ENCODE data around the gene C12orf57. TPM values are rescaled to one million over a fixed set of nuclear protein-coding genes. Genes with fewer than 3 reads are reported as not detected.

Gene C12orf57
- polyA plus RNA-seq, 1 donor from 2014 or later: 500 TPM

DNA sequence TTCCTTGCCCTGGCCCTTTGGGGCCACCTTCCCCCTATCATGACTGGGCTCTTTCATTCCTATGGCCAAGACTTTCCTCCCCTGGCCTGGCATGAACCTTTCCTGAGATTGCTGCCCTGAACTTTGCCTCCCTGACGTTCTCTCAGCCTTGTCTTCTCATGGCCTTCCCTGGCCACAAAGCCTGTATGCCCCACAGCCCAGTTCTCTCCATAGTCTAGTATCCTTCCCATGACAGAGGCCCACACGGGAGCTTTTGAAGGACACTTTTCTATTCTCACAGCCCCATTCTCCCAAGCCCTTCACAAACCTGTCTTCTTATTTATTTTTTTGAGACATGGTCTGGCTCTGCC lies 4.7 kb upstream of the C12orf57 start:
- TF ChIP-seq TAF1 (IDR thresholded peaks at IDR 0.05; ENCODE audit: low read depth): no peak
- TF ChIP-seq SMC3 (conservative IDR thresholded peaks at IDR 0.05; ENCODE audit: poor library complexity): no peak
- TF ChIP-seq RAD21 (conservative IDR thresholded peaks at IDR 0.05): no peak
- no peak for TF ChIP-seq EP300 (conservative IDR thresholded peaks at IDR 0.05; ENCODE audit: poor library complexity, severe bottlenecking)
- no peak for TF ChIP-seq MXI1 (conservative IDR thresholded peaks at IDR 0.05; ENCODE audit: poor library complexity, severe bottlenecking)
- TF ChIP-seq EZH2 (IDR thresholded peaks at IDR 0.05; ENCODE audit: borderline replicate concordance, insufficient read depth, low read length, poor library complexity, severe bottlenecking): no peak
- TF ChIP-seq, protein P1, sequence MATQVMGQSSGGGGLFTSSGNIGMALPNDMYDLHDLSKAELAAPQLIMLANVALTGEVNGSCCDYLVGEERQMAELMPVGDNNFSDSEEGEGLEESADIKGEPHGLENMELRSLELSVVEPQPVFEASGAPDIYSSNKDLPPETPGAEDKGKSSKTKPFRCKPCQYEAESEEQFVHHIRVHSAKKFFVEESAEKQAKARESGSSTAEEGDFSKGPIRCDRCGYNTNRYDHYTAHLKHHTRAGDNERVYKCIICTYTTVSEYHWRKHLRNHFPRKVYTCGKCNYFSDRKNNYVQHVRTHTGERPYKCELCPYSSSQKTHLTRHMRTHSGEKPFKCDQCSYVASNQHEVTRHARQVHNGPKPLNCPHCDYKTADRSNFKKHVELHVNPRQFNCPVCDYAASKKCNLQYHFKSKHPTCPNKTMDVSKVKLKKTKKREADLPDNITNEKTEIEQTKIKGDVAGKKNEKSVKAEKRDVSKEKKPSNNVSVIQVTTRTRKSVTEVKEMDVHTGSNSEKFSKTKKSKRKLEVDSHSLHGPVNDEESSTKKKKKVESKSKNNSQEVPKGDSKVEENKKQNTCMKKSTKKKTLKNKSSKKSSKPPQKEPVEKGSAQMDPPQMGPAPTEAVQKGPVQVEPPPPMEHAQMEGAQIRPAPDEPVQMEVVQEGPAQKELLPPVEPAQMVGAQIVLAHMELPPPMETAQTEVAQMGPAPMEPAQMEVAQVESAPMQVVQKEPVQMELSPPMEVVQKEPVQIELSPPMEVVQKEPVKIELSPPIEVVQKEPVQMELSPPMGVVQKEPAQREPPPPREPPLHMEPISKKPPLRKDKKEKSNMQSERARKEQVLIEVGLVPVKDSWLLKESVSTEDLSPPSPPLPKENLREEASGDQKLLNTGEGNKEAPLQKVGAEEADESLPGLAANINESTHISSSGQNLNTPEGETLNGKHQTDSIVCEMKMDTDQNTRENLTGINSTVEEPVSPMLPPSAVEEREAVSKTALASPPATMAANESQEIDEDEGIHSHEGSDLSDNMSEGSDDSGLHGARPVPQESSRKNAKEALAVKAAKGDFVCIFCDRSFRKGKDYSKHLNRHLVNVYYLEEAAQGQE (IDR thresholded peaks at IDR 0.05; ENCODE audit: borderline replicate concordance): no peak
- TF ChIP-seq, protein P2, sequence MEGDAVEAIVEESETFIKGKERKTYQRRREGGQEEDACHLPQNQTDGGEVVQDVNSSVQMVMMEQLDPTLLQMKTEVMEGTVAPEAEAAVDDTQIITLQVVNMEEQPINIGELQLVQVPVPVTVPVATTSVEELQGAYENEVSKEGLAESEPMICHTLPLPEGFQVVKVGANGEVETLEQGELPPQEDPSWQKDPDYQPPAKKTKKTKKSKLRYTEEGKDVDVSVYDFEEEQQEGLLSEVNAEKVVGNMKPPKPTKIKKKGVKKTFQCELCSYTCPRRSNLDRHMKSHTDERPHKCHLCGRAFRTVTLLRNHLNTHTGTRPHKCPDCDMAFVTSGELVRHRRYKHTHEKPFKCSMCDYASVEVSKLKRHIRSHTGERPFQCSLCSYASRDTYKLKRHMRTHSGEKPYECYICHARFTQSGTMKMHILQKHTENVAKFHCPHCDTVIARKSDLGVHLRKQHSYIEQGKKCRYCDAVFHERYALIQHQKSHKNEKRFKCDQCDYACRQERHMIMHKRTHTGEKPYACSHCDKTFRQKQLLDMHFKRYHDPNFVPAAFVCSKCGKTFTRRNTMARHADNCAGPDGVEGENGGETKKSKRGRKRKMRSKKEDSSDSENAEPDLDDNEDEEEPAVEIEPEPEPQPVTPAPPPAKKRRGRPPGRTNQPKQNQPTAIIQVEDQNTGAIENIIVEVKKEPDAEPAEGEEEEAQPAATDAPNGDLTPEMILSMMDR (IDR thresholded peaks at IDR 0.05; ENCODE audit: poor library complexity, severe bottlenecking): no peak
- Histone ChIP-seq H3F3A (ENCODE audit: insufficient read depth, low read length, poor library complexity, severe bottlenecking) (peaks cover 7% of the 10 kb centered on the region), H3K4me2 (ENCODE audit: low read length) (no peak overlapping the region), H3K9me3 (ENCODE audit: low read length) (no peaks in the 10 kb centered on the region), H3K4me3 (ENCODE audit: low read length) (no peak overlapping the region), H4K20me1 (ENCODE audit: insufficient read depth) (no peaks in the 10 kb centered on the region), H3K79me2 (replicated peaks; ENCODE audit: insufficient read depth, low read length) (peaks cover 4% of the 10 kb centered on the region), H3K36me3 (ENCODE audit: insufficient read depth, low read length) (peaks cover 4% of the 10 kb centered on the region), H3K27me3 (ENCODE audit: insufficient read depth, low read depth, low read length) (no peaks in the 10 kb centered on the region), H3K9me2 (ENCODE audit: insufficient read depth, low read length) (no peaks in the 10 kb centered on the region), H3K27ac (ENCODE audit: low read length) (no peak overlapping the region), H3K9ac (ENCODE audit: low read length) (no peak overlapping the region), H2AFZ (ENCODE audit: low read depth, low read length) (no peak overlapping the region)

DNA sequence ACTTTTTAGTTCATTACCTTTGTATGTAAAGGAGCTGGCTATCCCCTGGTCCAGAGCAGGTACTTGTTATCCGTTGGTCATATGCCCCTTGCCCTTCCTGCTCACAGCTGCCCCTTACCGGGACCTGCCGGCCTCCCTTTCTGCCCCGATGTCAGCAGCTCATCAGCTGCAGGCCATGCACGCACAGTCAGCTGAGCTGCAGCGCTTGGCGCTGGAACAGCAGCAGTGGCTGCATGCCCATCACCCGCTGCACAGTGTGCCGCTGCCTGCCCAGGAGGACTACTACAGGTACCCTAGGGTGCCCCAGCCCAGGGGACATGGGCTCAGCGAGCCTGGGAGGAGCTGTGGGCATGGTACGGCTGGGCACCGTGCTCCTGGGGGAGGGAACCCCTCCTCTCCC lies 2.6 kb upstream of the C12orf57 start:
- Histone ChIP-seq H3K4me3 (ENCODE audit: low read length) (no peak overlapping the region), H3K9me2 (ENCODE audit: insufficient read depth, low read length) (no peaks in the 10 kb centered on the region), H4K20me1 (ENCODE audit: insufficient read depth) (no peaks in the 10 kb centered on the region), H3K27ac (ENCODE audit: low read length) (no peak overlapping the region), H3K27me3 (ENCODE audit: insufficient read depth, low read depth, low read length) (no peaks in the 10 kb centered on the region), H3K79me2 (replicated peaks; ENCODE audit: insufficient read depth, low read length) (no peaks in the 10 kb centered on the region), H3F3A (ENCODE audit: insufficient read depth, low read length, poor library complexity, severe bottlenecking) (peaks cover 7% of the 10 kb centered on the region), H3K36me3 (ENCODE audit: insufficient read depth, low read length) (no peaks in the 10 kb centered on the region), H2AFZ (ENCODE audit: low read depth, low read length) (no peak overlapping the region), H3K9ac (ENCODE audit: low read length) (no peak overlapping the region), H3K4me2 (ENCODE audit: low read length) (no peak overlapping the region), H3K9me3 (ENCODE audit: low read length) (no peaks in the 10 kb centered on the region)
- TF ChIP-seq SMC3 (conservative IDR thresholded peaks at IDR 0.05; ENCODE audit: poor library complexity) (no peak), TAF1 (IDR thresholded peaks at IDR 0.05; ENCODE audit: low read depth) (no peak), EZH2 (IDR thresholded peaks at IDR 0.05; ENCODE audit: borderline replicate concordance, insufficient read depth, low read length, poor library complexity, severe bottlenecking) (no peak), RAD21 (conservative IDR thresholded peaks at IDR 0.05) (no peak), EP300 (conservative IDR thresholded peaks at IDR 0.05; ENCODE audit: poor library complexity, severe bottlenecking) (no peak), POLR2AphosphoS5 (IDR thresholded peaks at IDR 0.05) (no peak), MXI1 (conservative IDR thresholded peaks at IDR 0.05; ENCODE audit: poor library complexity, severe bottlenecking) (no peak)
- TF ChIP-seq, protein P2 (IDR thresholded peaks at IDR 0.05; ENCODE audit: poor library complexity, severe bottlenecking): no peak
- TF ChIP-seq, protein P1 (IDR thresholded peaks at IDR 0.05; ENCODE audit: borderline replicate concordance): no peak
